ENCODE results near the gene MARK4.
A peak's percentile ranks its signal among the peaks of the same experiment; 100 is the strongest.
"Not testable (repeated sequence)": the region's sequence is repeated elsewhere in the genome, so short reads cannot be mapped to it uniquely, and the experiment has no call there.

Gene MARK4

DNA sequence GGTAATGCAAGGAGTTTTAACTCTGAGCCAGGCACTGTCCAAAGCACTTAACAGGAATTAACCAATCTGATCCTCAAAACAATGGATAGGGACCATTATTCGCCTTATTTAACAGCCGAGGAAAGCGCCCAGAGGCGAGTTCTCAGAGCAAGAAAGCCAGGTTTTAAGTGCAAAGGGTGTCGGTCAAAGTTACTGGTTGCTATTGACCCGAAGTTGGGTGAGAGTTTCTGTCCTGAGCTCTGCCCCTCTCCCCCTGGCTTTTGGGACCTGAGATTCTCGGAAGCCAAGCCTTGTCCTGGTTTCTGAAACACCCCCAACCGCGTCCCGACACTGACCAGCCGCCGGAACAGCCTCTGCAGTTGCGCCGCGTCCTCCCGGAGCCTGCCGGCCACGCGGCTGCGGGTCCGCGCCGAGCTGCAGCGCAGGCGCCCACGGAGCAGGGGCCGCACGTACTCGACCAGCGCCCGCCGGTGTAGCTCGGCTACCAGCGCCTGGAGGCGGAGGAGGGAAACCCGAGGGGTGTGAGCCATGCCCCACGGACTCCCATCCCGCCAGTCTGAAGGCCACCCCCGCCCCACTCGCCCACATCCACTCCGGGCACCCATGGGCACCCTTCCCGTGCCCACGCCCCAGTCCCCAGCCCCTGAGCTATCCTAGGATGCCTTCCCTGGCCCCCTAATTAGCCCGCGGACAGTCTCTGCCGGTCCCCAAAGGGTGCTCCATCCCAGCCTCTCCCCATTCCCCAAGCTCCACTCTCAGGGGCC lies 33.7 kb upstream of the MARK4 start:
- no peak for TF ChIP-seq Cebpa-rat (IDR thresholded peaks at IDR 0.05)
- Histone ChIP-seq H3K9ac (no peak overlapping the region), H3K27me3 (peaks cover 0 to 23% (median 15%) of the 10 kb centered on the region in 11 experiments; a peak in 13 of 22 replicates), H3K4me3 (no peak overlapping the region), H3K9me3 (replicated peaks in 1 of 11) (no peaks in the 10 kb centered on the region), H3K36me3 (no peaks in the 10 kb centered on the region), H3K4me2 (no peak overlapping the region), H3K27ac (no peak overlapping the region), H3K4me1 (peaks cover 28 to 49% (median 34%) of the 10 kb centered on the region in 10 experiments), H4K20me1 (no peaks in the 10 kb centered on the region)

DNA sequence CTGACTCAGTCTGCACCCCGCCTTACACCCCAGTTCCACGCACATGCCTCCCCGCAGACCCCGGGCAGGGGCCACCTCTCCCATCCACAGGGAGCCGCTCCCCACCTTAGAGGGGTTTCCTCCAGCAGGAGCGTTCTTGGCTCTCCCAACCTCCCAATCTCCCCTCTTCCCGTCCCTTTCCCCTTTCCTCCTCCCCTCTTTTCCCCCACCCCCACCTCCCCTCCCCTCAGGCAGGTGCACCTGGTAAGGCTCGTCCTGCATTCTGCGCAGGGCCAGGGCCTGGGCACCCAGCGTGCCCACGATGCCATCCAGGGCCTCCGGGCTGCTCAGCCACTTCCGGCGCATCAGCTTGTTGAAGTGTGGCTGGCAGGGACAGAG lies 33.1 kb upstream of the MARK4 start:
- H3K27ac ChIP-seq: no peak overlapping the region
- no peaks in the 10 kb centered on the region for H3K9me3 ChIP-seq (replicated peaks in 1 of 11)
- H3K4me1 ChIP-seq: peaks cover 28 to 45% (median 34%) of the 10 kb centered on the region in 10 experiments
- no peak overlapping the region for H3K4me2 ChIP-seq
- no peaks in the 10 kb centered on the region for H3K36me3 ChIP-seq
- TF ChIP-seq Cebpa-rat (IDR thresholded peaks at IDR 0.05): no peak
- peaks cover 0 to 23% (median 15%) of the 10 kb centered on the region in 11 experiments; a peak in 13 of 22 replicates for H3K27me3 ChIP-seq
- no peaks in the 10 kb centered on the region for H4K20me1 ChIP-seq
- no peak overlapping the region for H3K9ac ChIP-seq
- H3K4me3 ChIP-seq: no peak overlapping the region

DNA sequence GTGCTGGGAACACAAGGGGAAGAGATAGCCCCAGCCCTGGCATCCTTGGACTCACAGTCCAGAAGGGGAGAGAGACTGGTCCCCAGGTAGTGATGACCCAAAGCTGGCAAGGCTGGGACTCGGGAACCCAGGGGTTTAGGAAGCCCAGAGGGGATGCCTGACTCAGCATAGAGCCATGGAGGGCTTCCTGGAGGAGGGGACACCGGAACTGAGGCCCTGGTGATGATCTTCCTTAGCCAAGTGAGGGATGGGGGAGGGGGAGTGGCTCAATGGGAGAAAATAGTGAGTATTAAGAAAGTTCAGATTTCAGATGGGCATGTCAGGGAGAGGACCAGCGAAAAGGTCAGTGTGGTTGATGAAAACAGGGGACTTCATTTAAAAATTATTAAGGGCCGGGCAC lies 32.6 kb upstream of the MARK4 start:
- H3K4me2 ChIP-seq: peak overlapping the region; percentile 43 to 70 (median 59)
- H3K27me3 ChIP-seq: peaks cover 0 to 23% (median 15%) of the 10 kb centered on the region in 11 experiments; a peak in 13 of 22 replicates

DNA sequence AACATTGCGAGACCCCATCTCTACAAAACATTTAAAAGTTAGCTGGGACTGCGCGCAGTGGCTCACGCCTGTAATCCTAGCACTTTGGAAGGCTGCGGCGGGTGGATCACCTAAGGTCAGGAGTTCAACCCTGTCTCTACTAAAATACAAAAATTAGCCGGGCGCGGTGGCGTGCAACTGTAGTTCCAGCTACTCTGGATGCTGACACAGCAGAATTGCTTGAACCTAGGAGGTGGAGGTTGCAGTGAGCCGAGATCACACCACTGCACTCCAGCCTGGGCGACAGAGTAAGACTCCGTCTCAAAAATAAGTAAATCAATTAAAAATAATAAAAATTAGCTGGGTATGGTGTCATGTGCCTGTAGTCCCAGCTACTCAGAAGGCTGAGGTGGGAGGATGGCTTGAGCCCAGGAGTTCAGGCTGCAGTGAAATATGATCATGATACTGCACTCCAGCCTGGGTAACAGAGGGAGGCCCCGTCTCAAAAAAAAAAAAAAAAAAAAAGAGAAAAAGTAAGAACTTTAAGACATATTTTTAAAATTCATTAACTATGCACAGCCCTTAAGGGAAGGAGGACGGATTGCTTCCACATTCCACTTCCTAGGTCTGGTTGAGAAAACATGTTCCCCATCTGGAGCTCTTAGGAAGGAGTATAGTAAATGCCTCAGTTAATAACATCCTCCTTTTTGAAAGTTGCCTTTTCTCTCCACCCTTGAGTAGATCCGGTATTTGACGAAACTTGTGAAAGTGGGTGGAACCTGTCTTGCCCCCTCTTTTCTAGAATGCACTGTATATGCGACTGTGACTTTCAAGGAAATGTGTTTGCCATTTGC lies 31.9 kb upstream of the MARK4 start:
- no peak overlapping the region for H3K4me3 ChIP-seq
- H3K4me2 ChIP-seq: peak overlapping the region; percentile 43 to 70 (median 59)
- H3K4me1 ChIP-seq: peaks cover 28 to 43% (median 34%) of the 10 kb centered on the region in 10 experiments
- no peak overlapping the region for H3K27ac ChIP-seq
- no peak overlapping the region; a peak in 1 of 22 replicates for H3K9ac ChIP-seq
- peaks cover 0 to 23% (median 15%) of the 10 kb centered on the region in 11 experiments; a peak in 13 of 22 replicates for H3K27me3 ChIP-seq
- TF ChIP-seq Cebpa-rat (IDR thresholded peaks at IDR 0.05): no peak
- H3K9me3 ChIP-seq (replicated peaks in 1 of 11): no peaks in the 10 kb centered on the region
- no peaks in the 10 kb centered on the region for H4K20me1 ChIP-seq
- H3K36me3 ChIP-seq: no peaks in the 10 kb centered on the region

More for the DNA sequence above, 32.6 kb upstream of the MARK4 start:
- Histone ChIP-seq H3K36me3 (no peaks in the 10 kb centered on the region), H3K4me3 (no peak overlapping the region), H3K9ac (no peak overlapping the region), H3K4me1 (peaks cover 28 to 43% (median 34%) of the 10 kb centered on the region in 10 experiments), H3K27ac (no peak overlapping the region), H3K9me3 (replicated peaks in 1 of 11) (no peaks in the 10 kb centered on the region), H4K20me1 (no peaks in the 10 kb centered on the region)
- no peak for TF ChIP-seq Cebpa-rat (IDR thresholded peaks at IDR 0.05)

DNA sequence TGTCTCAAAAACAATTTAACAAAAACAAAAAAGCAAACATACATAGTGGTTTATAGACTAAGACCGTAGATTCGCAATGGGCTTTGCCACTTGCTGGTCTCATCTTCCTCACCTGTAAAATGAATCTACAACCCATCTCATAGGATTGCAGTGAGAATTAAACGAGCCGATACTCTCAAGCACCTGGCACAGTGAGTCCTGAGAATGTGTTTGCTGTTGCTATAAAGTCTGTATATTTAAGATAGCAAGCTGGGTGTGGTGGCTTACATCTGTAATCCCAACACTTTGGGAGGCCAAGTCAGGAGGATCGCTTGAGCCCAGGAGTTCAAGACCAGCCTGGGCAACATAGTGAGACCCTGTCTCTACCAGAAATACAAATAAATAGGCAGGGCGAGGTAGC lies 28.3 kb upstream of the MARK4 start:
- Histone ChIP-seq H3K4me2 (no peak overlapping the region), H3K9me3 (replicated peaks in 1 of 11) (no peaks in the 10 kb centered on the region), H3K27me3 (peaks cover 0 to 2% (median 0%) of the 10 kb centered on the region in 11 experiments; a peak in 1 of 22 replicates), H3K4me1 (peaks cover 16 to 22% (median 17%) of the 10 kb centered on the region in 10 experiments), H3K9ac (no peak overlapping the region), H4K20me1 (no peaks in the 10 kb centered on the region), H3K4me3 (no peak overlapping the region), H3K27ac (no peak overlapping the region), H3K36me3 (no peaks in the 10 kb centered on the region)
- no peak for TF ChIP-seq Cebpa-rat (IDR thresholded peaks at IDR 0.05)

DNA sequence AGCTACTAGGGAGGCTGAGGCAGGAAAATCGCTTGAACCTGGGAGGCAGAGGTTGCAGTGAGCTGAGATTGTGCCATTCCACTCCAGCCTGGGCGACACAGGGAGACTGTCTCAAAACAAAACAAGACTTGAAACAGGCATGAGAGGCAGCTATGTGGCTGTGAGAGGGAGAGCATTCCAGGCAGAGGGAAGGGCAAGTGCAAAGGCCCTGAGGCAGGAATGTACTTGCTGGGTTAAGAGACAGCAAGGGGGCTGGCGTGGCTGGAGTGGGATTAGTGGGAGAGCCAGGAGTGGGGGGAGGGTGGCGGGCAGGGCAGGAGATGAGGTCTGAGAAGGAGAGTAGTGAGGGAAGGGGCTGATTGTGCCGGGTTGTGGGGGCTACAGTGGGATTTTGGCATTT lies 27.2 kb upstream of the MARK4 start:
- Histone ChIP-seq H3K9me3 (replicated peaks in 1 of 11) (no peaks in the 10 kb centered on the region), H3K4me3 (no peak overlapping the region), H3K4me1 (peaks cover 9 to 19% (median 10%) of the 10 kb centered on the region in 10 experiments), H3K4me2 (no peak overlapping the region), H4K20me1 (no peaks in the 10 kb centered on the region), H3K27me3 (no peaks in the 10 kb centered on the region), H3K36me3 (no peaks in the 10 kb centered on the region), H3K27ac (no peak overlapping the region), H3K9ac (no peak overlapping the region)
- no peak for TF ChIP-seq Cebpa-rat (IDR thresholded peaks at IDR 0.05)

DNA sequence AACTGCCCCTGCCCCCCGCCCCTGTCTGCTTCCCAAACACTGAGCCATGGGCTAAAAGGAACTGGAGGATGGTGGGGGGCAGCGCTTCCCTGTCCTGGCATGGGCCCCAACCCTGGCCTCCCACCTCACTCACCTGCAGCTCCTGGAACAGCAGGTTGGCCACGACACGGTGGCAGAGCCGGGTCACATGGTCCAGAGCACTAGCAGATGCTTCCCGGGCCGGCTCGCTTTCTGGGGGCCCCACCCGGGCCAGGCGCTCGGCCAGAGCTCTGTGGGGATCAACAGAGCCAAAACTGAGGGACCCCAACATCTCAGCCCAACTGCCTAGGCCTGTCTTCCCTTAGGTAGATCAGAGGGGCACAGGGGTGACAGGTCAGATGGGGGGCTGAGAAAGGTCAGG lies 26.4 kb upstream of the MARK4 start:
- Histone ChIP-seq H3K9ac (no peak overlapping the region), H3K36me3 (no peaks in the 10 kb centered on the region), H3K4me3 (no peak overlapping the region), H4K20me1 (no peaks in the 10 kb centered on the region), H3K4me2 (no peak overlapping the region), H3K4me1 (peaks cover 2 to 11% (median 3%) of the 10 kb centered on the region in 10 experiments; a peak in 17 of 20 replicates), H3K27ac (no peak overlapping the region), H3K9me3 (replicated peaks in 1 of 11) (no peaks in the 10 kb centered on the region), H3K27me3 (no peaks in the 10 kb centered on the region)
- no peak for TF ChIP-seq Cebpa-rat (IDR thresholded peaks at IDR 0.05)

DNA sequence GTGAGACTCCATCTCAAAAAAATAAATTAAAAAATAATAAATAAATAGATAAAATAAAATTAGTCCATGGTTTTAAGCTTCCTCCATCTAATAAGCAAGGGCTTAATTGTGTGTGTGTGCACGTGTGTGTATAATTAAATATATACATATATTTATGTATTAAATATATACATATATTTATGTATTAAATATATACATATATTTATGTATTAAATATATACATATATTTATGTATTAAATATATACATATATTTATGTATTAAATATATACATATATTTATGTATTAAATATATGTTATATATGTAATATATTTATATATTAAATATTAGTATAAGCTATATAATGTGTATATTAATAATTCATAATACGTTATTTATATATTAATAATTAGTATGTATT lies 22.0 kb upstream of the MARK4 start:
- H3K9ac ChIP-seq; H3K27me3 ChIP-seq; H3K4me3 ChIP-seq; H3K9me3 ChIP-seq (replicated peaks in 1 of 11); H4K20me1 ChIP-seq; H3K36me3 ChIP-seq; H3K27ac ChIP-seq; H3K4me2 ChIP-seq: not testable (repeated sequence)
- peaks cover 7 to 33% (median 15%) of the 10 kb centered on the region in 10 experiments; a peak in 17 of 20 replicates for H3K4me1 ChIP-seq

DNA sequence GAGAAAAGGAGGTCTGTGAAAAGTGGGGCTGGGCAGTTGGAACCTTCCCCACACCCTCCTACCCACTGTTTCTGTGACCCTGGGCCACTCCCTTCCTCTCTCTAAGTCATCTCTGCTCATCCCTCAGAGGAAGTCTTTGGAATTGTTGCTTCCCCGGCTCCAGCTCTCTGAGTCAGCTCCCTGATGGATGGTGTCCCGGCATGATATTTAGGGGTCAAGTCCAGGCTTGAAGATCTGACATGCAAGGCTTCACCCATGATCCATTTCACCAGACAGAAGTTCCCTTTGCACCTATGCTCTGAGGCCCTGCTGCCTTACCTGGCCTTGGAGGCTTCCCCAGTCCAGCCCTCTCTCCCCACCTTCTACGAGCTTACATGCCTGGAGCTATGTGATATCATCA lies 19.2 kb upstream of the MARK4 start:
- Histone ChIP-seq H3K36me3 (no peaks in the 10 kb centered on the region), H3K27me3 (no peaks in the 10 kb centered on the region), H3K4me2 (peak overlapping the region in 7 of 11 experiments; percentile 10 to 51 (median 27); a peak in 11 of 22 replicates), H3K4me3 (no peak overlapping the region), H3K9me3 (replicated peaks in 1 of 11) (peaks cover 0 to 7% (median 0%) of the 10 kb centered on the region in 11 experiments; a peak in 5 of 22 replicates), H4K20me1 (no peaks in the 10 kb centered on the region), H3K9ac (no peak overlapping the region), H3K27ac (no peak overlapping the region), H3K4me1 (peaks cover 16 to 61% (median 42%) of the 10 kb centered on the region in 10 experiments)
- TF ChIP-seq Cebpa-rat (IDR thresholded peaks at IDR 0.05): no peak

All from BLaER1 treated with 17β-estradiol and CSF1 and Interleukin-3, amounts not matched to agents 10 nM and 100 nM (cell line).